Measurements from ENCODE around the gene COL6A6. TPM values are rescaled to one million over a fixed set of nuclear protein-coding genes. Genes with fewer than 3 reads are reported as not detected.
"Not testable (repeated sequence)": the region's sequence is repeated elsewhere in the genome, so short reads cannot be mapped to it uniquely, and the experiment has no call there.

COL6A6 gene
- polyA plus RNA-seq, 2 donors = 0.02 to 0.04 TPM

- Histone ChIP-seq H3K4me3 (ENCODE audit: low read depth in 1 of 2, low read length in 2 of 2) (no peak overlapping the region), H3K4me1 (ENCODE audit: control insufficient read depth in 2 of 2, insufficient read depth in 2 of 2, low read length in 1 of 2) (no peaks in the 10 kb centered on the region), H3K27ac (ENCODE audit: low read depth in 2 of 2, low read length in 1 of 2) (no peak overlapping the region), H3K36me3 (ENCODE audit: control insufficient read depth in 2 of 2, insufficient read depth in 2 of 2, low read length in 1 of 2) (no peaks in the 10 kb centered on the region), H3K27me3 (ENCODE audit: control insufficient read depth in 1 of 2, insufficient read depth in 2 of 2, low read length in 2 of 2) (peaks cover 0 to 4% of the 10 kb centered on the region in 2 donors), H3K9me3 (ENCODE audit: control insufficient read depth in 2 of 2, insufficient read depth in 1 of 2, low read depth in 1 of 2, low read length in 1 of 2) (no peaks in the 10 kb centered on the region)
- WGBS, 2 donors = 76 to 83% methylated on average over 1 of the region's 1 CpG
These were observed 11.1 kb downstream of the COL6A6 start for GRCh38 chr3:130528120-130528519.

GRCh38 chr3:130529486-130530215 is 12.7 kb downstream of the COL6A6 start:
- WGBS, 2 donors = 58 to 63% methylated on average over 5 of the region's 5 CpGs
- H3K9me3 ChIP-seq (ENCODE audit: control insufficient read depth in 2 of 2, insufficient read depth in 1 of 2, low read depth in 1 of 2, low read length in 1 of 2) = no peaks in the 10 kb centered on the region
- H3K4me1 ChIP-seq (ENCODE audit: control insufficient read depth in 2 of 2, insufficient read depth in 2 of 2, low read length in 1 of 2) = no peaks in the 10 kb centered on the region
- H3K27ac ChIP-seq (ENCODE audit: low read depth in 2 of 2, low read length in 1 of 2) = no peak overlapping the region
- H3K27me3 ChIP-seq (ENCODE audit: control insufficient read depth in 1 of 2, insufficient read depth in 2 of 2, low read length in 2 of 2) = no peaks in the 10 kb centered on the region
- no peaks in the 10 kb centered on the region for H3K36me3 ChIP-seq (ENCODE audit: control insufficient read depth in 2 of 2, insufficient read depth in 2 of 2, low read length in 1 of 2)
- H3K4me3 ChIP-seq (ENCODE audit: low read depth in 1 of 2, low read length in 2 of 2) = no peak overlapping the region

DNA sequence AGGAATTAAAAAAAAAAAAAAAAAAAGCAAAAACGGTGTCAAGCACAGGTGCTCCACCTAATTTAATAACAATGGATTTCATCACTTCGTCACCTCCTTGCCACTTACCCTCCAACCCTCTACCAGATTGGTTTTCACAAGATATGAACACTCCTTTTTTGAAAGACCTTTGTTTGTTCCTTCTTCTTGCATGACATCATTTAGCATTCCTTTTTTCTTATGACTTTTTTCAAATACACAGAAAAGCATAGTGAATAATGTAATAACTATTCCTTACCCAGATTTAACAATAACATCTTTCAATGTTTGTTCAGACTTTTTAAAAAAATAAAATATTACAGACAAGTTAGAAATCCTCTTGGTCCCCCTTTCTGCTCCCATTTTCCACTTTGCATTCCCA is 16.3 kb downstream of the COL6A6 start:
- Histone ChIP-seq H3K36me3 (ENCODE audit: control insufficient read depth in 2 of 2, insufficient read depth in 2 of 2, low read length in 1 of 2) (no peaks in the 10 kb centered on the region), H3K4me1 (ENCODE audit: control insufficient read depth in 2 of 2, insufficient read depth in 2 of 2, low read length in 1 of 2) (no peaks in the 10 kb centered on the region), H3K27ac (ENCODE audit: low read depth in 2 of 2, low read length in 1 of 2) (no peak overlapping the region), H3K4me3 (ENCODE audit: low read depth in 1 of 2, low read length in 2 of 2) (no peak overlapping the region), H3K9me3 (ENCODE audit: control insufficient read depth in 2 of 2, insufficient read depth in 1 of 2, low read depth in 1 of 2, low read length in 1 of 2) (no peaks in the 10 kb centered on the region), H3K27me3 (ENCODE audit: control insufficient read depth in 1 of 2, insufficient read depth in 2 of 2, low read length in 2 of 2) (no peaks in the 10 kb centered on the region)
- WGBS, 2 donors = 64 to 74% methylated on average over 2 of the region's 2 CpGs

- H3K27me3 ChIP-seq (ENCODE audit: control insufficient read depth in 1 of 2, insufficient read depth in 2 of 2, low read length in 2 of 2) = no peaks in the 10 kb centered on the region
- no peak overlapping the region for H3K27ac ChIP-seq (ENCODE audit: low read depth in 2 of 2, low read length in 1 of 2)
- no peaks in the 10 kb centered on the region for H3K36me3 ChIP-seq (ENCODE audit: control insufficient read depth in 2 of 2, insufficient read depth in 2 of 2, low read length in 1 of 2)
- WGBS, 2 donors = 27 to 42% methylated on average over 1 of the region's 1 CpG
- H3K9me3 ChIP-seq (ENCODE audit: control insufficient read depth in 2 of 2, insufficient read depth in 1 of 2, low read depth in 1 of 2, low read length in 1 of 2) = no peaks in the 10 kb centered on the region
- no peak overlapping the region for H3K4me3 ChIP-seq (ENCODE audit: low read depth in 1 of 2, low read length in 2 of 2)
- H3K4me1 ChIP-seq (ENCODE audit: control insufficient read depth in 2 of 2, insufficient read depth in 2 of 2, low read length in 1 of 2) = no peaks in the 10 kb centered on the region
These were observed 20.8 kb downstream of the COL6A6 start for GRCh38 chr3:130537673-130538304.

DNA sequence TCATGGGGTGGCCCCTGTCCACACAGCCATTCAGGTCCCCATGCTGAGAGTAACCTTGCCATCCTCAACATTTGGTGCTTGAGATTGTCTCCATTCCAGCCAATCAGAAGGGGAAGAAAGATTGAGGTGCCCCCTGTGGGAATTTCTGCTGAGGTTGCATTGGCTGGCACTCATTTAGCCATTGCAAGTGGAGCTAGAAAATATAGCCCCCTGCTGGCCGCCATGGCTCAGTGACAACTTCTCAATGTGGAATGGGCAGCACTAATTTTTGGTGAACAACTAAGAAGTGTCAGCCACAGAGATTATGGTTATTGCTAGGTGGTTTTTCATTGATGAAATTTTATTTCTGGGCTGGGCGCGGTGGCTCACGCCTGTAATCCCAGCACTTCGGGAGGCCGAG is 22.0 kb downstream of the COL6A6 start:
- Histone ChIP-seq H3K4me3 (ENCODE audit: low read depth in 1 of 2, low read length in 2 of 2) (no peak overlapping the region), H3K9me3 (ENCODE audit: control insufficient read depth in 2 of 2, insufficient read depth in 1 of 2, low read depth in 1 of 2, low read length in 1 of 2) (no peaks in the 10 kb centered on the region), H3K4me1 (ENCODE audit: control insufficient read depth in 2 of 2, insufficient read depth in 2 of 2, low read length in 1 of 2) (no peaks in the 10 kb centered on the region), H3K27ac (ENCODE audit: low read depth in 2 of 2, low read length in 1 of 2) (no peak overlapping the region), H3K36me3 (ENCODE audit: control insufficient read depth in 2 of 2, insufficient read depth in 2 of 2, low read length in 1 of 2) (no peaks in the 10 kb centered on the region), H3K27me3 (ENCODE audit: control insufficient read depth in 1 of 2, insufficient read depth in 2 of 2, low read length in 2 of 2) (no peaks in the 10 kb centered on the region)
- WGBS, 2 donors = 72 to 75% methylated on average over 6 of the region's 6 CpGs

DNA sequence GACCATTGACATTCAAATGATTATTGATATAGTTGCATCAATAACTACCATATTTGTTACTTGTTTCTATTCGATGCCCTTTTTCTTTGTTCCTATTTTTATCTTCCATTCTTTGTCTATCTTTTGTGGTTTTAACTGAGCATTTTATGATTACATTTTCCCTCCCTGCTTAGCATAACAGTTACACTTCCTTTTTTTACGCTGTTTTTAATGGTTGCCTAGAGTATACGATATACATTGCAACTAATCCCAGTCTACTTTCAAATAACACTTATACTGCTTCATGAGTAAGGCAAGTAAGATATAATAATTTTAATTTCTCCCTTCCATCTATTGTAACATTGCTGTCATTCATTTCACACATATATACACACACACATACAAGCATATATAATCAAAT is 26.3 kb downstream of the COL6A6 start:
- no peaks in the 10 kb centered on the region for H3K9me3 ChIP-seq (ENCODE audit: control insufficient read depth in 2 of 2, insufficient read depth in 1 of 2, low read depth in 1 of 2, low read length in 1 of 2)
- 70 to 83% methylated on average over 3 of the region's 3 CpGs for WGBS, 2 donors

GRCh38 chr3:130546920-130547679 is 30.1 kb downstream of the COL6A6 start:
- Histone ChIP-seq H3K36me3 (ENCODE audit: control insufficient read depth in 2 of 2, insufficient read depth in 2 of 2, low read length in 1 of 2) (no peaks in the 10 kb centered on the region), H3K27ac (ENCODE audit: low read depth in 2 of 2, low read length in 1 of 2) (no peak overlapping the region), H3K4me1 (ENCODE audit: control insufficient read depth in 2 of 2, insufficient read depth in 2 of 2, low read length in 1 of 2) (no peaks in the 10 kb centered on the region), H3K4me3 (ENCODE audit: low read depth in 1 of 2, low read length in 2 of 2) (no peak overlapping the region), H3K9me3 (ENCODE audit: control insufficient read depth in 2 of 2, insufficient read depth in 1 of 2, low read depth in 1 of 2, low read length in 1 of 2) (no peaks in the 10 kb centered on the region), H3K27me3 (ENCODE audit: control insufficient read depth in 1 of 2, insufficient read depth in 2 of 2, low read length in 2 of 2) (no peaks in the 10 kb centered on the region)
- WGBS, 2 donors = 91 to 92% methylated on average over 29 of the region's 29 CpGs

More for the DNA sequence above, 26.3 kb downstream of the COL6A6 start:
- Histone ChIP-seq H3K27me3 (ENCODE audit: control insufficient read depth in 1 of 2, insufficient read depth in 2 of 2, low read length in 2 of 2) (no peaks in the 10 kb centered on the region), H3K27ac (ENCODE audit: low read depth in 2 of 2, low read length in 1 of 2) (no peak overlapping the region), H3K4me1 (ENCODE audit: control insufficient read depth in 2 of 2, insufficient read depth in 2 of 2, low read length in 1 of 2) (no peaks in the 10 kb centered on the region), H3K36me3 (ENCODE audit: control insufficient read depth in 2 of 2, insufficient read depth in 2 of 2, low read length in 1 of 2) (no peaks in the 10 kb centered on the region), H3K4me3 (ENCODE audit: low read depth in 1 of 2, low read length in 2 of 2) (no peak overlapping the region)

- H3K9me3 ChIP-seq (ENCODE audit: control insufficient read depth in 2 of 2, insufficient read depth in 1 of 2, low read depth in 1 of 2, low read length in 1 of 2); H3K4me3 ChIP-seq (ENCODE audit: low read depth in 1 of 2, low read length in 2 of 2); H3K27me3 ChIP-seq (ENCODE audit: control insufficient read depth in 1 of 2, insufficient read depth in 2 of 2, low read length in 2 of 2); H3K4me1 ChIP-seq (ENCODE audit: control insufficient read depth in 2 of 2, insufficient read depth in 2 of 2, low read length in 1 of 2); H3K27ac ChIP-seq (ENCODE audit: low read depth in 2 of 2, low read length in 1 of 2); H3K36me3 ChIP-seq (ENCODE audit: control insufficient read depth in 2 of 2, insufficient read depth in 2 of 2, low read length in 1 of 2): not testable (repeated sequence)
- 87 to 88% methylated on average over 9 of the region's 9 CpGs for WGBS, 2 donors
These were observed 30.7 kb downstream of the COL6A6 start for GRCh38 chr3:130547680-130548065.

GRCh38 chr3:130548356-130548755 is 31.4 kb downstream of the COL6A6 start:
- 88 to 92% methylated on average over 1 of the region's 1 CpG for whole genome bisulfite sequencing, 2 donors
- Histone ChIP-seq H3K4me3 (ENCODE audit: low read depth in 1 of 2, low read length in 2 of 2) (no peak overlapping the region), H3K27ac (ENCODE audit: low read depth in 2 of 2, low read length in 1 of 2) (no peak overlapping the region), H3K27me3 (ENCODE audit: control insufficient read depth in 1 of 2, insufficient read depth in 2 of 2, low read length in 2 of 2) (no peaks in the 10 kb centered on the region), H3K4me1 (ENCODE audit: control insufficient read depth in 2 of 2, insufficient read depth in 2 of 2, low read length in 1 of 2) (no peaks in the 10 kb centered on the region), H3K9me3 (ENCODE audit: control insufficient read depth in 2 of 2, insufficient read depth in 1 of 2, low read depth in 1 of 2, low read length in 1 of 2) (no peaks in the 10 kb centered on the region), H3K36me3 (ENCODE audit: control insufficient read depth in 2 of 2, insufficient read depth in 2 of 2, low read length in 1 of 2) (no peaks in the 10 kb centered on the region)
